Measurements from ENCODE around the gene C10orf95. TPM values are rescaled to one million over a fixed set of nuclear protein-coding genes. Genes with fewer than 3 reads are reported as not detected.

Gene C10orf95
- total RNA-seq, 2 experiments from 2014 or later = 0.33 TPM; not detected in 1

DNA sequence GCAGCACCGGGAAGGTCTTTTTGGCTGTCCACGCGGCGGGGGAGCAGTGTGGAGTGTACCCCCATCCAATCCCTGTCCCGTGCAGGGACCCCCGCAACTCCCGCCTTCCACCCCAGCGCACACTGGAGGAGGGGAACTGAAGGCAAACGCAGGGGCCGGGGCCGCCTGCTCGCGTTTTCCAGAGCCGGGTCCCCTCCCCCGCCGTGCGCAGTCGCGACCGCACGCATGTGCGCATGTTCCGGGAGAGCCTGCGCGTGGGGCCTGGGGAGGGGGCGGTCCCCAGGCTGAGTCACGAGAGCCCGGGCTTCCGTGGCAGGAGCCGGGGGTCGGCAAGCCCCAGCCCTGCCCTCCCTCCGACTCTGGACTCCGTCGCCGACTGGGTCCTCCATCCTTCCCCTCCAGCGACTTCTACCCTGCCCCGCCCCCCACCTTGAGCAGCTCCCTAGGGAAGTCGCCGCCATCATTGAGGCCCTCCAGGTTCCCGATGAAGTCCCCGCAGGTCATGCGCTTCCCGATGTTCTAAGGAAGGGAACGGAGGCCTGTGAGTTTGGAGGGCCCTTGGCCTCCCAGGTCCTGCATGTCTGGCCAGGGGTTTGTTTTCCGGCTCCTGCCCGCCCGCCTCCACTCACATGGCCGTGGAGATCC, 40.8 kb downstream of the C10orf95 start:
- no peak overlapping the region for H3K27ac Mint-ChIP-seq
- ChIA-PET POLR2A (interaction anchor here (1.1 to 2.4 kb wide), 6 partner anchors 10 to 39 kb away, joined by 3 to 18 read pairs (median 7); partner anchors contain the start of genes FBXL15 and NFKB2), CTCF (interaction anchor here (0.6 to 2.3 kb wide), 7 partner anchors 10 to 179 kb away, joined by 3 to 11 read pairs (median 4); no protein-coding TSS in a partner anchor)
- DNase-seq = peak; percentile 52
- H3K36me3 Mint-ChIP-seq (ENCODE audit: low read depth) = peaks cover 5% of the 10 kb centered on the region
- peaks cover 46% of the 10 kb centered on the region for H3K27me3 Mint-ChIP-seq
- H3K4me3 Mint-ChIP-seq = peak overlapping the region; percentile 58
- peaks cover 29% of the 10 kb centered on the region for H3K4me1 Mint-ChIP-seq
- no peaks in the 10 kb centered on the region for H3K9me3 Mint-ChIP-seq

DNA sequence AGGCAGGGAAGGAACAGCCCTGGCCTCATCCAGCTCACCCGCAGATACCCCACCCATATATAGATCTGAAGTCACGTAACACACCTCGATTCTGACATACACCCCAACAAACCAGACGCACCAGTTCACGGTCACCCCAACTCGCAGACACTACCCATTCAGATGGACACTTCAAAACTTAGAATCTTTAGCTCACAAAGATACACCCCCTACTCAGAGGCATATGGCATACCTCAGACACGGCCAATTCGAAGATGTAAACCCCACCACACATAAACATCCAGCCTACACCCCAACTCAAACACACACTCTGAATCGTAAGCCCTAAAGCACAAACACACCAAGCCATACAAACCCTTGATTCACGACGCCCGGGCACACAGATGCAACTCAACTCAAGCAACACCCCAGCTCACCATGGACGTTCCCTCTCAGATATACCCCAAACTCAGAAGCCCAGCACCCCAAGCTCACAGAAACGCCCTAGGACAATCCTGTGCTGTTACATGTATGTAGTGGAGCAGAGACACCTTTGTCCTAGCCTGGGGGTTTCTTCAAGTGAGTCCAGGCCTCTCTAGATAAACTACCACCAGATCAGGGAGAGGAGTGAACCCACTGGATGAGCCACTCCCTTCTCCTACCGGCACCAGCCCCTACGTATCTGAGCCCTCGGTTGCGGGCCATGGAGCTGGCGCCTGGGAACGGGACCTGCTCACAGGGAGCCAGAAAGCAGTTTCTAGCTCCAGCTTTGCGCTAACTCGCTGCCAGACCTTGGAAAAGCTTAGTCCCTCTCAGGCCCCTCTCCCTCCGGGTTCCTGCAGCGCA, 41.5 kb downstream of the C10orf95 start:
- no peak for DNase-seq
- Mint-ChIP-seq H3K9me3 (no peaks in the 10 kb centered on the region), H3K4me3 (peak overlapping the region; percentile 58), H3K36me3 (ENCODE audit: low read depth) (peaks cover 5% of the 10 kb centered on the region), H3K4me1 (peaks cover 29% of the 10 kb centered on the region), H3K27me3 (peaks cover 46% of the 10 kb centered on the region), H3K27ac (no peak overlapping the region)
- ChIA-PET POLR2A (interaction anchor here (1.0 to 2.4 kb wide), 6 partner anchors 11 to 40 kb away, joined by 3 to 18 read pairs (median 7); partner anchors contain the start of genes FBXL15 and NFKB2), CTCF (interaction anchor here (0.6 to 1.6 kb wide), 8 partner anchors 9 to 240 kb away, joined by 3 to 9 read pairs (median 4); no protein-coding TSS in a partner anchor)

DNA sequence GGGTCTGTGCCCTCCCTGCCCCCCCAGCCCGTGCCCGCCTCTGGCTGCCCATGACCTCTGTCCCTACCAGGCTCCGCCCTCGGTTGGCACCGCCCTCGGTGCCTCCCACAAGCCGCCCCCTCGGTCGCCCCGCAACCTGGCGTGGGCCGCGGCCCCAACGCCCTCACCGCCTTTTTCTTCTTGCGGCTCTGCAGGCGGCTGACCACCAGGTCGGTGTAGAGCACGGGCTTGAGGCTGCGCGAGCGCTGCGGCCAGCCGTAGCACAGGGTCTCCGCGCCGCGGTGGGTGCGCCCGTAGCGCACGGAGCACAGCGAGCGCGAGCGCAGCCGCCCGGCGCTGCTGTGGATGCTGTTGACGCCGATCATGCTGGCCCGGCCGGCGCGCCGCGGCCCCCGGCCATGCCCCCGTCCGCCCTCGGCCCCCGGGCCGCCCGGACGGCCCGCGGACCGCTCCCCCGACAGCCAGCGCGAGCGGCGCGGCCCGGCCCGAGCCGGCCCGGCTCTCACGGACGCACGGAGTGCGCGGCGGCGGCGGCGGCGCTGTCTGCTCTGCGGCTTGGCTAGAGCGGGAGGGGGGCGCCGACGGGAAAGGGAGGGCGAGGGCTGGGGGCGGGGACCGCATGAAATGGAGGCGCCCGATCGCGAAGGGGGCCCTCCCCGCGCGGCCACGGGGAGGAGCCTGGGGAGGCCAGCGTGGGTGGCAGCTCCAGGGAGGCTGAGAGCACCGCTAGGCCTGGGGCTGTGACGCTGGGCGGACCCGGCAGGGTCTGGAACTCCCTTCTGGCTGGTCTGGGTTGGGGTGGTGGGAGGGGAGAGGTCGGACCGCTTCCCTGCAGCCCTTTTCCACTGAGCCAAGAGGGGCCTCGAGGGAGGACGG, 42.4 kb downstream of the C10orf95 start:
- H3K9me3 Mint-ChIP-seq = no peaks in the 10 kb centered on the region
- H3K4me1 Mint-ChIP-seq = peaks cover 29% of the 10 kb centered on the region
- peak; percentile 49 for DNase-seq
- H3K4me3 Mint-ChIP-seq = peak overlapping the region; percentile 58
- H3K36me3 Mint-ChIP-seq (ENCODE audit: low read depth) = peaks cover 5% of the 10 kb centered on the region
- peaks cover 40% of the 10 kb centered on the region for H3K27me3 Mint-ChIP-seq
- ChIA-PET CTCF (interaction anchor here (1.0 to 1.6 kb wide), 5 partner anchors 9 to 239 kb away, joined by 3 to 9 read pairs (median 6); no protein-coding TSS in a partner anchor), POLR2A (interaction anchor here (1.0 to 2.4 kb wide), 6 partner anchors 10 to 41 kb away, joined by 3 to 18 read pairs (median 7); partner anchors contain the start of genes FBXL15 and NFKB2)
- no peak overlapping the region for H3K27ac Mint-ChIP-seq

DNA sequence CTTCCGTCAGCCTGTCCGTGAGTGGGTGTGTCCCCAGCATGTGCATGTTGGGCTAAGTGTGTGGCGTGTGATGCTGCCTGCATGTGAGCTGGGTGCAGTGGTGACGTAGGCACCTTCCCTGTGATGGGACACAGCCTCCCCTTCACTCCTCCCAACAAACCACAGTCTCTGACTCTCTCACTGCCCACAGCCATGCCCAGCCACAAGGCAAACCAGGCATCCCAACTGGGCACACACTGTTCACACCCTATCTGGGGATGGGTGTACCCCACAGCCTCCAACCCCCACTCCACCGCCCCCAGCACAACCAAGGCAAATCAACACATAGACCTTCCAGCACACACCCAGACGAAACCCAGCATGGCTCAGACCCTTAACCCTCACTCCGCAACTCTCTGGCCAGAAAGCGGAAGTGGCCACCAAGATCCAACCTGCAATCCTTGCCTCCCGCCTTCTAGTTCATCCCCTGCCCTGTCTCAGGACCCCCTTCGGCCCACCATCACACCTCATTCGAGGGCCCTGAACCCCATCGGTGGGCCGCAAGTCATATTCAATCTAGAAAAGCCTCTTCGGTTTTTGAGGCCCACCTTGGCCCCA, 43.1 kb downstream of the C10orf95 start:
- POLR2A ChIA-PET = interaction anchor here (1.1 to 1.9 kb wide), 2 partner anchors 10 to 42 kb away, joined by 3 to 11 read pairs; no protein-coding TSS in a partner anchor
- no peak overlapping the region for H3K27ac Mint-ChIP-seq
- peaks cover 40% of the 10 kb centered on the region for H3K27me3 Mint-ChIP-seq
- CTCF ChIA-PET = interaction anchor here (1.0 kb wide), 1 partner anchor 9 kb away, joined by 3 read pairs; no protein-coding TSS in a partner anchor
- H3K36me3 Mint-ChIP-seq (ENCODE audit: low read depth) = peaks cover 5% of the 10 kb centered on the region
- no peaks in the 10 kb centered on the region for H3K9me3 Mint-ChIP-seq
- DNase-seq = no peak
- H3K4me1 Mint-ChIP-seq = peaks cover 27% of the 10 kb centered on the region
- peak overlapping the region; percentile 40 for H3K4me3 Mint-ChIP-seq

DNA sequence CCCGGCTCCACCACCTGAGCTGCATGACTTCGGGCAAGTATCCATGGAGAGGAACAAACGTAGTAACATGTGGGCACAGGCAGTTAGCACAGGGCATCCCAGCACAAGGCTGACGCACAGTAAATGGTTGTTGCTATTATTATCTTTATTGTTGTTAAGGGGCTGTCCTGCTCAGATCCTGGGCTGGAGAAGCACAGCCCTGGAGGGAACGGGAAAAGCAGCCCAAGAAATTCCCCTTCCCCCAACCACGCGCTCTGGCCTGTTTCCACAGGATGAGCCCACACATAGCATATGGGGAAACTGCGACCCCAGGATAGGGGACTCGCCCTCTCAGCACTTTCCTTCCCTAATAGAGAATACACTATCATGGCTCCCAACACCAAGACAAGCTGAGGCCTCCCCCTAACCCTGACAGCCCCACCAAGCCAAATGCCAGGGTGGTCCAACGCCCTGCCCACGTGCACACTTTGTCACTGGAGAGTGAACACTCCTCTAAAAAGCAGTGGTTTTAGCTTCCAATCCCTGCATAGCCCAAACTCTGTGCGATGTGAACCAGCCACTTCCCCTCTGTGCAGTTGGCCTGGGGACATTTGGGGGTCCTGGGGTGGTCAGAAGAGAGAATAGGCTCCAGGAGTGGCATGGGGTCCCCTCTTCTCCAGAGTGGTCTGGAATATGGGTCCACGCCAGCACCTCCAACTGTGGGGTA, 43.8 kb downstream of the C10orf95 start:
- Mint-ChIP-seq H3K27me3 (peaks cover 40% of the 10 kb centered on the region), H3K4me3 (no peak overlapping the region), H3K36me3 (ENCODE audit: low read depth) (peaks cover 5% of the 10 kb centered on the region), H3K27ac (no peak overlapping the region), H3K9me3 (no peaks in the 10 kb centered on the region), H3K4me1 (peaks cover 22% of the 10 kb centered on the region)
- ChIA-PET POLR2A (interaction anchor here (0.8 to 1.9 kb wide), 5 partner anchors 9 to 66 kb away, joined by 3 to 11 read pairs (median 3); partner anchors contain the start of gene FBXL15), CTCF (interaction anchor here (1.0 to 1.4 kb wide), 2 partner anchors 8 to 71 kb away, joined by 3 to 5 read pairs; no protein-coding TSS in a partner anchor)
- DNase-seq = no peak

DNA sequence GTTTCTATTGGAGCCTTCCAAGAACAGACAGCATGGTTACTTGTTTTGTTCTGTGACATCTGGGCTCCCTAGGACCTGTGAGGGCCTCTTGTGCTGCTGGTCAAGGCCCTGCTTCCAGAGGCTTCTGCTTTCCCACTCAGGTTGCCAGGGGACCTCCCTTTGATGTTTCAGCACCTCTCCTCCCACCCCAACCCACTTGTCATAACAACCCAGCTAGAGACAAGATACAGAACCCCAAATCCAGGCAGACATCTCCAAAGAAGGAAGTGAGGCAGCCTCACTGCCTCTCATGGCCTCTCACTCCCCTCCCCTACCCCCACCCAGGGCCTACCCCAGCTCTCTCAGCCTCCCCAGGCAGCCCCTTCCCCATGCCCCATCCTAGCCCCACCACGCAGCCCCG, 44.5 kb downstream of the C10orf95 start:
- H3K4me3 Mint-ChIP-seq = no peak overlapping the region
- H3K4me1 Mint-ChIP-seq = peaks cover 20% of the 10 kb centered on the region
- no peaks in the 10 kb centered on the region for H3K9me3 Mint-ChIP-seq
- no peak for DNase-seq
- POLR2A ChIA-PET = interaction anchor here (0.8 to 1.9 kb wide), 5 partner anchors 8 to 67 kb away, joined by 3 to 11 read pairs (median 3); partner anchors contain the start of genes CUEDC2 and FBXL15
- H3K36me3 Mint-ChIP-seq (ENCODE audit: low read depth) = peaks cover 12% of the 10 kb centered on the region
- H3K27ac Mint-ChIP-seq = no peak overlapping the region
- peaks cover 38% of the 10 kb centered on the region for H3K27me3 Mint-ChIP-seq
- CTCF ChIA-PET = interaction anchor here (1.4 kb wide), 1 partner anchor 72 kb away, joined by 5 read pairs; no protein-coding TSS in a partner anchor

DNA sequence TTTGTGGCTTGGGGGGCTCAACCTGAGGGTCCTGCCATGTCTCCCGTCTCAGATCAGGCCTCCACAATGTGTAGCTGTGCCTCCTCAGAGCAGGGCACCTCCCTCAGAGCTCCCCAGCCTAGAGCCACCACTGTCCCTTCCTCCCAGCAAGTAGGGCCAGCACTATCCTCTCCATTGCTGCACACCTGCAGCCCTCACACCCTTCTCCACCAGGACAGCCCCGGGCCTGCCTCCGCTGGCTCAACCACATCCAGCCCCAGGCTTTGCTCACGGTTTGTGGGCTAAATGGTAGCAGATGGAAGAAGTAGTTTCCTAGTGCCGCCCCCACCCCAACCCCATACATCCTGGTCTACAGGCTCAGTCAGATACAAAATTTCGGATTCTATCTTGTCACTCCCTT, 45.7 kb downstream of the C10orf95 start:
- H3K27ac Mint-ChIP-seq = no peak overlapping the region
- ChIA-PET CTCF (interaction anchor here (1.0 to 1.7 kb wide), 2 partner anchors 27 to 236 kb away, joined by 3 to 5 read pairs; partner anchors contain the start of gene CUEDC2), POLR2A (interaction anchor here (1.0 to 1.3 kb wide), 3 partner anchors 8 to 67 kb away, joined by 3 to 6 read pairs (median 3); partner anchors contain the start of gene NFKB2)
- no peak for DNase-seq
- peaks cover 26% of the 10 kb centered on the region for H3K27me3 Mint-ChIP-seq
- peaks cover 20% of the 10 kb centered on the region for H3K36me3 Mint-ChIP-seq (ENCODE audit: low read depth)
- peaks cover 15% of the 10 kb centered on the region for H3K4me1 Mint-ChIP-seq
- H3K4me3 Mint-ChIP-seq = no peak overlapping the region
- no peaks in the 10 kb centered on the region for H3K9me3 Mint-ChIP-seq

DNA sequence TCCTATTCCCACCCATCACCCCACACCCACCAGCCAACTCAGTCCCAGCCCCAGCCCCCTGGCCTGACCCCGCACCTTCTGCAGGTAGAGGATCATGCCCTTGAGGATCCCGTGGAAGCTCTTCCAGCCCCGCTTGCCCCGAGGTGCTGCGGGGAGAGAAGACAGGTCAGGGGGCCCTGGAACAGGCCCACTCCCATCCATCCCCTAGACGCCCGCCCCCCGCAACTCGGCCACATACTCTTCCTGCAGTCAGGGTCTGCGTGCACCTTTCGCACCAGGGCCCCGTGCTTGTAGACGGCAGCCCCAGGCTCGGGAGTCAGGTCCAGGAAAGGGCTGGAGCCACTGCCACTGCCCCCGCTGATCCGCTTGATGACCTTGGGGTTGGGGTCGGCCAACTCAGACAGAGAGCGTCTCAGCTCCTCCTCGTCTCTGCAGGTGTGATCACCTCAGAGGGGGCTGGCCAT, 46.2 kb downstream of the C10orf95 start:
- DNase-seq = no peak
- POLR2A ChIA-PET = interaction anchor here (0.9 to 1.3 kb wide), 8 partner anchors 8 to 178 kb away, joined by 3 to 6 read pairs (median 3); partner anchors contain the start of genes FBXL15 and NFKB2
- Mint-ChIP-seq H3K27ac (no peak overlapping the region), H3K9me3 (no peaks in the 10 kb centered on the region), H3K4me3 (no peak overlapping the region), H3K27me3 (peaks cover 24% of the 10 kb centered on the region), H3K4me1 (peaks cover 19% of the 10 kb centered on the region), H3K36me3 (ENCODE audit: low read depth) (peaks cover 25% of the 10 kb centered on the region)
- CTCF ChIA-PET = interaction anchor here (1.7 kb wide), 2 partner anchors 28 to 235 kb away, joined by 4 to 5 read pairs; partner anchors contain the start of gene CUEDC2

DNA sequence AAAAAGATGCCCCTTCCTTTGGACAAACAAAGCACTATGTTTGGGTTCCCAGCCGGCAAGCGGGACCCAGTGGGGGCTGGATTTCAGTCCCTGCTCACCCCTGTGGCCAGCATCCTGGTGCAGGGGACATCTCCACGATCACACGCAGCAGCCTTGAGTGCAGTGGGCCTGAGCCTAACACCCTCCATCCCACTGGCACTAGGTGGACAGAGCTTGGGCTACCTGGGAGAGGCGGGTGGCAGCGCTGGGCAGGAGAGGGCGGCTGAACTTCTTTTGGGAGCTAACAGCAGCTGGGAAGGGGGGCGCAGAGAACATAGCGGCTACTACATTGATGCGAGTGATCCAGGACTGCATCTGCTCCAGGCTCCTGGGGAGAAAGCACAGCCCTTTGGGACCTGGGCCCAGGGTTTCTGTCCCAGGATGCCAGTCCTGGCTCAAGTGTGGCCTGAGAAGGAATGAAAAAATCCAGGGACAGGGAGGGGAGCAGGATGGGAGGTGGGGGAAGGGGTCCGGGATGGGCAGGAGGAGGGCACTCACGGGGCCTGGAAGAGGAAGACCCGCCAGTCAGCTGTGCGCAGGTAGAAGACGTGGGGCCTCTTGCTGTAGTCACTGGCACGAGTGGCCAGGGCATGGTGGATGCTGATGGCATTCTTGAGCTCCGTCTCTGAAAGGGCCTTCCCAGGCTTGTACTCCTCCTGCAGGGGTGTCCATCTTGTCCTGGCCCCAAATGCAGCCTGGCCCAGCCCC, 46.8 kb downstream of the C10orf95 start:
- CTCF ChIA-PET = interaction anchor here (0.7 to 2.2 kb wide), 12 partner anchors 11 to 238 kb away, joined by 3 to 17 read pairs (median 4); partner anchors contain the start of genes CUEDC2 and FBXL15

DNA sequence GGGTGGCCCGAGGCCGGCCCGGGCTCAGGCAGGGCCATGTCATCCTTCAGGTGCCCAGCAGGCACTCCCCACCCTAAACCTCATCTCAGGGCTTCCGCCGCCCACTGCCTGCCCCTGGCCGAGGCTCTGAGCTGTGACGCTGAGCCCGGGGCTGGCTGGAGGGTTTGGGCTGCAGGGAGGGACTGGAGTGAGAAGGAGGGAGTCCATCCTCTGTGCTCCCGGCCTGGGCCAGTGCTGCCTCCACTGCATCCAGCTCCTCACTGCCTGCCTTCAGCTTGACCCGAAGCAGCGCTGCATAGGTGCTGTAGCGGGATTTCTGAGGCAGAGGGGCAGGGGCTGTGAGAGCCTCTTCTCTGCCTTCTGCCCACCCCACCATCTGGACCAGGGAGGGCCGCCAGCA, 48.2 kb downstream of the C10orf95 start:
- no peak overlapping the region for H3K4me3 Mint-ChIP-seq
- DNase-seq = no peak
- H3K27ac Mint-ChIP-seq = no peak overlapping the region
- POLR2A ChIA-PET = interaction anchor here (1.2 to 2.2 kb wide), 4 partner anchors 10 to 48 kb away, joined by 3 to 8 read pairs (median 4); partner anchors contain the start of genes C10orf95 and FBXL15
- peaks cover 34% of the 10 kb centered on the region for H3K36me3 Mint-ChIP-seq (ENCODE audit: low read depth)
- no peaks in the 10 kb centered on the region for H3K9me3 Mint-ChIP-seq
- peaks cover 11% of the 10 kb centered on the region for H3K27me3 Mint-ChIP-seq
- H3K4me1 Mint-ChIP-seq = peaks cover 23% of the 10 kb centered on the region
- CTCF ChIA-PET = interaction anchor here (0.6 to 2.2 kb wide), 15 partner anchors 8 to 396 kb away, joined by 3 to 17 read pairs (median 4); partner anchors contain the start of genes CUEDC2, FBXL15 and NFKB2

More for the DNA sequence above, 46.8 kb downstream of the C10orf95 start:
- Mint-ChIP-seq H3K9me3 (no peaks in the 10 kb centered on the region), H3K27me3 (peaks cover 18% of the 10 kb centered on the region), H3K27ac (no peak overlapping the region), H3K4me3 (no peak overlapping the region), H3K36me3 (ENCODE audit: low read depth) (peaks cover 27% of the 10 kb centered on the region), H3K4me1 (peaks cover 19% of the 10 kb centered on the region)
- no peak for DNase-seq
- POLR2A ChIA-PET = interaction anchor here (0.7 to 1.9 kb wide), 12 partner anchors 8 to 233 kb away, joined by 3 to 6 read pairs (median 4); partner anchors contain the start of genes C10orf95, FBXL15 and NFKB2
